Heart left ventricle (tissue), 16 donors: ENCODE results near the gene ORM2. TPM values are rescaled to one million over a fixed set of nuclear protein-coding genes. Genes with fewer than 3 reads are reported as not detected.

ENCODE experiments used
- ATAC-seq, 4 donors: fragments of 200-7000 bp; cut with Tn5 transposase; one replicate each; pipeline ENCODE4 v1.9.1; 2020 to 2022; ENCODE audit warnings: moderate library complexity in 4 of 4, mild to moderate bottlenecking in 3 of 4, moderate number of reproducible peaks in 1 of 4
- DNase-seq, 5 donors: peaks; one replicate each; pipeline ENCODE4 v3.0.0-alpha.2; 2020
- H3K27ac ChIP-seq, 12 donors: fragments of 200-600 bp; sonication (generic) in 4 of 12; one replicate each; pipeline versions ENCODE4 v1.5.0 to v1.8.0; 2016 to 2022; ENCODE audit warnings: mild to moderate bottlenecking in 2 of 12
- H3K27me3 ChIP-seq, 9 donors: fragments of 200-600 bp; sonication (generic) in 2 of 9; one replicate each; pipeline versions ENCODE4 v1.5.1 to v1.8.0; 2016 to 2022; ENCODE audit warnings: mild to moderate bottlenecking in 3 of 9
- H3K36me3 ChIP-seq, 9 donors: fragments of 200-600 bp; sonication (generic) in 2 of 9; one replicate each; pipeline versions ENCODE4 v1.5.0 to v1.8.0; 2018 to 2022; ENCODE audit warnings: mild to moderate bottlenecking in 2 of 9
- H3K4me1 ChIP-seq, 12 donors: fragments of 200-600 bp; sonication (generic) in 4 of 12; one replicate each; pipeline versions ENCODE4 v1.5.0 to v1.8.0; 2016 to 2022; ENCODE audit warnings: mild to moderate bottlenecking in 3 of 12
- H3K4me3 ChIP-seq, 12 donors: fragments of 200-600 bp; sonication (generic) in 4 of 12; one replicate each; pipeline versions ENCODE4 v1.5.0 to v1.8.0; 2017 to 2022; ENCODE audit warnings: mild to moderate bottlenecking in 9 of 12, moderate library complexity in 4 of 12
- H3K9me3 ChIP-seq, 12 donors: fragments of 200-600 bp; sonication (generic) in 4 of 12; one replicate each; pipeline versions ENCODE4 v1.5.0 to v1.8.0; 2016 to 2022; ENCODE audit warnings: mild to moderate bottlenecking in 1 of 12
- CTCF ChIP-seq, 12 donors: fragments of 200-600 bp; sonication (generic) in 4 of 12; IDR thresholded peaks; one replicate each; pipeline versions ENCODE4 v1.5.0 to v1.8.0; 2018 to 2022; ENCODE audit warnings: antibody characterized with exemption in 12 of 12, mild to moderate bottlenecking in 5 of 12
- POLR2A ChIP-seq, 2 donors: fragments of 450-650 bp; IDR thresholded peaks; one replicate each; pipeline ENCODE4 v1.6.1; 2017; ENCODE audit warnings: antibody characterized with exemption in 2 of 2, mild to moderate bottlenecking in 2 of 2, moderate library complexity in 2 of 2
- WGBS, 4 donors: extraction: QIAGEN DNeasy Blood & Tissue Kit in 2 of 4; methylation state at CpG; one replicate each; pipeline versions ENCODE4 v1.1.5 to v1.1.7; 2013 to 2018; 5-methylcytosine and 5-hydroxymethylcytosine counted together
- intact Hi-C, 10 donors: fragments of 100-400 bp; cut with DNase I; formaldehyde crosslinking; loops; one replicate each; pipeline versions ENCODE4 v1.11.1 to v1.14.2; 2022
- polyA plus RNA-seq, 2 donors: library from polyadenylated mRNA; stranded (reverse); fragments of 200-250 nt; gene quantifications; one replicate each; pipeline ENCODE4 v1.2.3, GENCODE V29; 2013
- total RNA-seq, 9 donors: library from RNA; depleted of rRNA in 2 of 9; stranded (reverse); fragments of >200 nt in 2 of 9; fragmentation: NEBNext Ultra II Directional in 3 of 9; extraction: Animal tissue kit (Norgen Biotek cat#: 25700) in 3 of 9; gene quantifications; one replicate each; pipeline versions ENCODE4 v1.1.0 to v1.2.4, GENCODE V29; 2016 to 2023
- donor health status: ischemic (EF 13 %, LVEDD 7.1; RV severe dilation, severe dysfunction).
- donor health status: healthy with polysubstance abuse.
- donor health status: DM: no; HTN: yes; CAD: no.
- donor health status: DM: no; HTN: no; CAD: no.
- donor health status: ischemic (EF 25% LVEDD 6.9; RV normal size, moderate dysfunction).
- donor health status: ischemic (EF 25% LVEDD 5.7; RV mildly dilated, moderate dysfunction).
- donor health status: healthy.
- donor health status: DM: yes; HTN: yes; CAD: no.
- donor health status: ischemic (EF 35%, LVEDD 5.7; RV mildly dilated, moderate dysfunction).
- donor health status: nonischemic (EF 11% LVEDD 7.7; RV severe dilation, severe dysfunction).
- donor health status: DM: yes; HTN: yes; CAD: no.
- donor health status: PGD.
- donor health status: ischemic (EF 29% LVEDD 5.4; RV normal size, mild dysfunction).
- donor health status: nonischemic (EF 23%, LVEDD 6.1; RV moderate dilation, normal function).

Gene ORM2
- total and polyA plus RNA-seq, 11 donors: 0.14 TPM; not detected in 10

- ATAC-seq: no peak
- no peak overlapping the region for H3K4me3 ChIP-seq
- peaks cover 0 to 20% (median 3%) of the 10 kb centered on the region in 12 donors for H3K9me3 ChIP-seq
- no peak for TF ChIP-seq CTCF (IDR thresholded peaks at IDR 0.05)
- no peak for TF ChIP-seq POLR2A (IDR thresholded peaks at IDR 0.05)
- H3K4me1 ChIP-seq: no peaks in the 10 kb centered on the region
- peaks cover 0 to 42% (median 5%) of the 10 kb centered on the region in 9 donors for H3K36me3 ChIP-seq
- intact Hi-C loops: loop anchor here (1.0 to 10.0 kb wide), 12 partner anchors 135 to 607 kb away; partner anchors contain the start of gene COL27A1 (in 6 of the 10)
- H3K27ac ChIP-seq: no peak overlapping the region
- H3K27me3 ChIP-seq: no peaks in the 10 kb centered on the region
- 88 to 95% (median 89%) methylated on average over 8 to 11 of the region's 11 CpGs for WGBS, 4 donors
- peak in 3 of 5 donors; percentile 1 to 22 (median 9) for DNase-seq
Observed at GRCh38 chr9:114291886-114292590, 37.6 kb upstream of the ORM2 start.

- intact Hi-C loops: loop anchor here in 9 of 10 donors (5.0 to 10.0 kb wide), 6 partner anchors 137 to 610 kb away; partner anchors contain the start of gene COL27A1 (in 1 of the 9)
Observed at GRCh38 chr9:114294664-114295063, 35.0 kb upstream of the ORM2 start.

GRCh38 chr9:114296338-114296737, 33.3 kb upstream of the ORM2 start:
- Histone ChIP-seq H3K4me3 (no peak overlapping the region), H3K36me3 (peaks cover 0 to 59% (median 10%) of the 10 kb centered on the region in 9 donors), H3K4me1 (no peaks in the 10 kb centered on the region), H3K27me3 (no peaks in the 10 kb centered on the region), H3K9me3 (peaks cover 0 to 20% (median 3%) of the 10 kb centered on the region in 12 donors), H3K27ac (no peak overlapping the region)
- DNase-seq (no peak), ATAC-seq (no peak)
- intact Hi-C loops: loop anchor here in 2 of 10 donors (10.0 kb wide), 1 partner anchor 612 kb away; no protein-coding TSS in a partner anchor
- TF ChIP-seq POLR2A (IDR thresholded peaks at IDR 0.05): no peak
- no peak for TF ChIP-seq CTCF (IDR thresholded peaks at IDR 0.05)
- WGBS, 4 donors: 89 to 100% (median 97%) methylated on average over 1 of the region's 1 CpG

More at GRCh38 chr9:114294664-114295063, 35.0 kb upstream of the ORM2 start:
- Histone ChIP-seq H3K9me3 (peaks cover 0 to 20% (median 3%) of the 10 kb centered on the region in 12 donors), H3K27me3 (no peaks in the 10 kb centered on the region), H3K27ac (no peak overlapping the region), H3K36me3 (peaks cover 0 to 53% (median 5%) of the 10 kb centered on the region in 9 donors), H3K4me1 (no peaks in the 10 kb centered on the region), H3K4me3 (no peak overlapping the region)
- DNase-seq (no peak), ATAC-seq (no peak)
- TF ChIP-seq CTCF (IDR thresholded peaks at IDR 0.05) (no peak), POLR2A (IDR thresholded peaks at IDR 0.05) (no peak)
